ENCODE measurements around the gene NR4A2.

- TF ChIP-seq, protein P1, sequence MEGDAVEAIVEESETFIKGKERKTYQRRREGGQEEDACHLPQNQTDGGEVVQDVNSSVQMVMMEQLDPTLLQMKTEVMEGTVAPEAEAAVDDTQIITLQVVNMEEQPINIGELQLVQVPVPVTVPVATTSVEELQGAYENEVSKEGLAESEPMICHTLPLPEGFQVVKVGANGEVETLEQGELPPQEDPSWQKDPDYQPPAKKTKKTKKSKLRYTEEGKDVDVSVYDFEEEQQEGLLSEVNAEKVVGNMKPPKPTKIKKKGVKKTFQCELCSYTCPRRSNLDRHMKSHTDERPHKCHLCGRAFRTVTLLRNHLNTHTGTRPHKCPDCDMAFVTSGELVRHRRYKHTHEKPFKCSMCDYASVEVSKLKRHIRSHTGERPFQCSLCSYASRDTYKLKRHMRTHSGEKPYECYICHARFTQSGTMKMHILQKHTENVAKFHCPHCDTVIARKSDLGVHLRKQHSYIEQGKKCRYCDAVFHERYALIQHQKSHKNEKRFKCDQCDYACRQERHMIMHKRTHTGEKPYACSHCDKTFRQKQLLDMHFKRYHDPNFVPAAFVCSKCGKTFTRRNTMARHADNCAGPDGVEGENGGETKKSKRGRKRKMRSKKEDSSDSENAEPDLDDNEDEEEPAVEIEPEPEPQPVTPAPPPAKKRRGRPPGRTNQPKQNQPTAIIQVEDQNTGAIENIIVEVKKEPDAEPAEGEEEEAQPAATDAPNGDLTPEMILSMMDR (conservative IDR thresholded peaks at IDR 0.05; ENCODE audit: low read depth, low read length): no peak
- no peak for TF ChIP-seq EZH2 (IDR thresholded peaks at IDR 0.05; ENCODE audit: borderline replicate concordance, low read depth, low read length, poor library complexity, severe bottlenecking)
These were observed 47.7 kb upstream of the NR4A2 start for GRCh38 chr2:156380117-156380645.
